Erythroblast (primary cell): ENCODE results near the gene KCNT1.

Experiments
- GATA1 ChIP-seq: IDR thresholded peaks from 2 replicates; pipeline ENCODE4 v1.6.1; 2011; ENCODE audit warnings: low read depth, mild to moderate bottlenecking, control low read depth, low read length, moderate library complexity
- POLR2A ChIP-seq: IDR thresholded peaks from 2 replicates; pipeline ENCODE4 v1.6.1; 2011; ENCODE audit warnings: mild to moderate bottlenecking, low read length

GRCh38 chr9:135799261-135799660, 97.3 kb downstream of the KCNT1 start:
- no peak for TF ChIP-seq POLR2A
- no peak for TF ChIP-seq GATA1
